H9 (cell line): Measurements from ENCODE around the gene TRAF7. TPM values are rescaled to one million over a fixed set of nuclear protein-coding genes. Genes with fewer than 3 reads are reported as not detected.

Source experiments
- DNase-seq: peaks from one replicate; pipeline ENCODE4 v3.0.0-alpha.2; 2017
- H2AFZ ChIP-seq: one replicate; pipeline ENCODE4 v1.6.1; 2013; ENCODE audit warnings: mild to moderate bottlenecking, low read length, control low read depth, moderate library complexity
- H2AK5ac ChIP-seq: 2 replicates; pipeline ENCODE4 v1.6.1; 2013; ENCODE audit warnings: low read length, control low read depth, mixed read lengths; ENCODE audit not compliant: insufficient read length
- H2BK120ac ChIP-seq: one replicate; pipeline ENCODE4 v1.6.1; 2013; ENCODE audit warnings: low read depth, mild to moderate bottlenecking, low read length, control low read depth, inconsistent platforms; ENCODE audit not compliant: poor library complexity, severe bottlenecking
- H2BK12ac ChIP-seq: 2 replicates; pipeline ENCODE4 v1.6.1; 2013; ENCODE audit warnings: low read length, control low read depth, mixed read lengths, low read depth; ENCODE audit not compliant: insufficient read length
- H2BK15ac ChIP-seq: 2 replicates; pipeline ENCODE4 v1.6.1; 2013; ENCODE audit warnings: low read depth, low read length, control low read depth
- H2BK20ac ChIP-seq: one replicate; pipeline ENCODE4 v1.6.1; 2013; ENCODE audit warnings: low read depth, mild to moderate bottlenecking, low read length, control low read depth, inconsistent platforms; ENCODE audit not compliant: poor library complexity, severe bottlenecking
- H2BK5ac ChIP-seq: 2 replicates; pipeline ENCODE4 v1.6.1; 2013; ENCODE audit warnings: low read length, control low read depth, mixed read lengths; ENCODE audit not compliant: insufficient read length
- H3K14ac ChIP-seq: 2 replicates; pipeline ENCODE4 v1.6.1; 2013; ENCODE audit warnings: low read length, control low read depth; ENCODE audit not compliant: insufficient read depth
- H3K18ac ChIP-seq: 2 replicates; pipeline ENCODE4 v1.6.1; 2013; ENCODE audit warnings: low read depth, mild to moderate bottlenecking, mixed read lengths, low read length, control low read depth; ENCODE audit not compliant: insufficient read length
- H3K23ac ChIP-seq: 2 replicates; pipeline ENCODE4 v1.6.1; 2013; ENCODE audit warnings: low read length, control low read depth, mixed read lengths, low read depth; ENCODE audit not compliant: insufficient read length
- H3K23me2 ChIP-seq: 2 replicates; pipeline ENCODE4 v1.6.1; 2013; ENCODE audit warnings: low read depth, mild to moderate bottlenecking, mixed read lengths, low read length, control low read depth; ENCODE audit not compliant: insufficient read length, poor library complexity, severe bottlenecking
- H3K27ac ChIP-seq: 2 replicates; pipeline ENCODE4 v1.5.1; 2013; ENCODE audit warnings: low read length, control low read depth, mixed read lengths, low read depth; ENCODE audit not compliant: insufficient read length
- H3K27me3 ChIP-seq: 2 replicates; pipeline ENCODE4 v1.6.1; 2013; ENCODE audit warnings: low read length, control low read depth, inconsistent platforms; ENCODE audit not compliant: insufficient read depth
- H3K4ac ChIP-seq: 2 replicates; pipeline ENCODE4 v1.6.1; 2013; ENCODE audit warnings: low read depth, mild to moderate bottlenecking, control low read depth, inconsistent platforms, low read length, moderate library complexity
- H3K4me1 ChIP-seq: 2 replicates; pipeline ENCODE4 v1.6.1; 2013; ENCODE audit warnings: low read length, control low read depth, inconsistent platforms; ENCODE audit not compliant: insufficient read depth
- H3K4me2 ChIP-seq: 2 replicates; pipeline ENCODE4 v1.6.1; 2013; ENCODE audit warnings: low read length, control low read depth, mixed read lengths; ENCODE audit not compliant: insufficient read length, insufficient read depth
- H3K56ac ChIP-seq: 2 replicates; pipeline ENCODE4 v1.6.1; 2013; ENCODE audit warnings: low read depth, mild to moderate bottlenecking, mixed read lengths, low read length, control low read depth; ENCODE audit not compliant: insufficient read length
- H3K79me1 ChIP-seq: 2 replicates; pipeline ENCODE4 v1.6.1; 2013; ENCODE audit warnings: low read depth, mild to moderate bottlenecking, moderate library complexity, low read length, control low read depth, inconsistent platforms; ENCODE audit not compliant: insufficient read depth, poor library complexity, severe bottlenecking
- H3K79me2 ChIP-seq: 2 replicates; pipeline ENCODE4 v1.6.1; 2013; ENCODE audit warnings: low read length, control low read depth, inconsistent platforms; ENCODE audit not compliant: insufficient read depth
- H3K9ac ChIP-seq: 2 replicates; pipeline ENCODE4 v1.6.1; 2013; ENCODE audit warnings: low read length, control low read depth, mixed read lengths; ENCODE audit not compliant: insufficient read length; ENCODE audit errors: extremely low read depth
- H3K9me3 ChIP-seq: one replicate; pipeline ENCODE4 v1.6.1; 2013; ENCODE audit warnings: low read depth, low read length, inconsistent platforms; ENCODE audit not compliant: control insufficient read depth
- H3T11ph ChIP-seq: one replicate; pipeline ENCODE4 v1.6.1; 2013; ENCODE audit warnings: mild to moderate bottlenecking, low read length, control low read depth, inconsistent platforms
- H4K20me1 ChIP-seq: one replicate; pipeline ENCODE4 v1.6.1; 2013; ENCODE audit not compliant: control insufficient read depth, insufficient read length, insufficient read depth
- H4K5ac ChIP-seq: 2 replicates; pipeline ENCODE4 v1.6.1; 2013; ENCODE audit warnings: low read depth, mild to moderate bottlenecking, mixed read lengths, low read length, control low read depth; ENCODE audit not compliant: insufficient read length
- H4K8ac ChIP-seq: replicated peaks from 2 replicates; pipeline ENCODE4 v1.6.1; 2013; ENCODE audit warnings: low read length, control low read depth, mixed read lengths, low read depth; ENCODE audit not compliant: insufficient read length
- H4K91ac ChIP-seq: 2 replicates; pipeline ENCODE4 v1.6.1; 2013; ENCODE audit warnings: low read depth, mild to moderate bottlenecking, moderate library complexity, mixed read lengths, low read length, control low read depth; ENCODE audit not compliant: insufficient read length
- H3K27ac Mint-ChIP-seq, 3 experiments: 2 replicates in 2 of 3; 3 replicates in 1 of 3; pipeline ENCODE4 v1.8.0; 2020 to 2021; ENCODE audit warnings: mixed read lengths in 3 of 3, mild to moderate bottlenecking in 1 of 3, moderate library complexity in 1 of 3
- H3K27me3 Mint-ChIP-seq: 2 replicates; pipeline ENCODE4 v1.8.0; 2021; ENCODE audit warnings: low read depth, mild to moderate bottlenecking, moderate library complexity, mixed read lengths
- H3K36me3 Mint-ChIP-seq, 3 experiments: 2 replicates in 2 of 3; 3 replicates in 1 of 3; pipeline ENCODE4 v1.8.0; 2020 to 2021; ENCODE audit warnings: low read depth in 3 of 3, mixed read lengths in 3 of 3; ENCODE audit not compliant: insufficient read depth in 1 of 3
- H3K4me1 Mint-ChIP-seq, 2 experiments: 2 replicates each; pipeline ENCODE4 v1.8.0; 2020; ENCODE audit warnings: mixed read lengths in 2 of 2
- H3K4me3 Mint-ChIP-seq, 2 experiments: 2 replicates in 1 of 2; 3 replicates in 1 of 2; pipeline ENCODE4 v1.8.0; 2020 to 2021; ENCODE audit warnings: mild to moderate bottlenecking in 2 of 2, mixed read lengths in 2 of 2, moderate library complexity in 1 of 2
- H3K9me3 Mint-ChIP-seq, 2 experiments: 2 replicates in 1 of 2; 3 replicates in 1 of 2; pipeline ENCODE4 v1.8.0; 2020; ENCODE audit warnings: mild to moderate bottlenecking in 2 of 2, mixed read lengths in 2 of 2, moderate library complexity in 1 of 2
- WGBS: extraction: QIAGEN DNeasy Blood & Tissue Kit; methylation state at CpG from one replicate; pipeline ENCODE4 v1.1.7; 2013; ENCODE audit warnings: missing lambda C conversion rate, low lambda C conversion rate, mixed read lengths; ENCODE audit not compliant: insufficient read length; ENCODE audit errors: extremely low coverage; 5-methylcytosine and 5-hydroxymethylcytosine counted together
- total RNA-seq: library from RNA; stranded (reverse); gene quantifications from 2 replicates; pipeline ENCODE4 v1.2.1, GENCODE V29; 2021
- TF ChIP-seq, protein P1 (sequence below): fragments of 200-600 bp; sonication (generic); conservative IDR thresholded peaks from 3 replicates; pipeline ENCODE4 v1.8.0; 2021; ENCODE audit warnings: antibody characterized with exemption, mild to moderate bottlenecking

Gene TRAF7
- total RNA-seq, 1 experiment from 2014 or later: 108 TPM

DNA sequence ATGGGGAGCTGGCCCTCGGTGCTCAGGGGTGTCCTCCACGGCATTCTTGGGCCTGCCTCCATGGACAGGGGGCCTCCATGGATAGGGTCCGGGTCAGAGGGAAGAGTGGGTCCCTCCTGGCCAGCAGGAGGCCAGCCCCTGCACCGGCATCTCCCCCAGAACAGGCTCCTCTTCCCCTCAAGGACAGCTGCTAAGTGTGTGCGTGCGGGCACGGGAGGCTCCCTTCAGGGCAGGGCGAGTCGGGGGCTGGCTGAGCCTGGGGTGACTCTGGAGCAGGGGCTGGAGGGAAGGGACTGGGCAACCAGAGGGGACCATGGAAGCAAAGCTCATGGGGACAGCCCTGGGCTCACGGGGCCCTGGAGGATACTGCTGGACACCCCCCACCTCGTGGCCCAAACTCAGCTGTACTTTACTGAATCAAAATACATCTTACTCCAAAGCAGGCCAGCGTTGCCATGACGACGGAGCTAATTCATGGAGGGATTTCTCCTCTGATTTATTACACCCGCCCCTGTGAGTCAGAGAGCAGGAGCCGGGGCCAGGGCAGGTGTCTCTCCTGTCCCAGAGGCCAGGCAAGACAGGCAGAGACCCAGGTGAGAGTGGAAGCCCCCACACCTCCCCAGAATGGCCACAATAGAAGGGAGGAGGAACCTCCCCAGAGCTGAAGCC is 38.7 kb downstream of the TRAF7 start:
- Histone ChIP-seq H3K79me2 (no peaks in the 10 kb centered on the region), H3K56ac (no peak overlapping the region), H3K4me1 (no peaks in the 10 kb centered on the region), H3K4ac (no peak overlapping the region), H4K8ac (no peak overlapping the region), H2BK15ac (no peak overlapping the region), H4K5ac (no peak overlapping the region), H3K14ac (no peak overlapping the region; the same call in 1 of the 2 replicates), H3K27ac (no peak overlapping the region), H4K20me1 (no peaks in the 10 kb centered on the region), H4K91ac (no peak overlapping the region), H2AK5ac (no peak overlapping the region), H3T11ph (no peak overlapping the region), H3K9ac (no peak overlapping the region), H3K79me1 (no peaks in the 10 kb centered on the region), H2BK120ac (no peak overlapping the region), H3K27me3 (peaks cover 8% of the 10 kb centered on the region; the same call in 1 of the 2 replicates), H2AFZ (no peak overlapping the region), H2BK20ac (no peak overlapping the region), H3K4me2 (no peak overlapping the region), H3K18ac (no peak overlapping the region), H2BK5ac (no peak overlapping the region), H2BK12ac (no peak overlapping the region), H3K23me2 (peaks cover 7% of the 10 kb centered on the region), H3K9me3 (no peaks in the 10 kb centered on the region), H3K23ac (no peak overlapping the region)
- H3K36me3 Mint-ChIP-seq: no peaks in the 10 kb centered on the region
- no peaks in the 10 kb centered on the region for H3K9me3 Mint-ChIP-seq
- no CpG with 5 or more reads among the region's 16 CpGs for WGBS
- H3K27me3 Mint-ChIP-seq: peaks cover 27% of the 10 kb centered on the region
- H3K27ac Mint-ChIP-seq: no peak overlapping the region; a peak in 2 of 7 replicates
- no peak overlapping the region; a peak in 1 of 5 replicates for H3K4me3 Mint-ChIP-seq
- TF ChIP-seq, protein P1, sequence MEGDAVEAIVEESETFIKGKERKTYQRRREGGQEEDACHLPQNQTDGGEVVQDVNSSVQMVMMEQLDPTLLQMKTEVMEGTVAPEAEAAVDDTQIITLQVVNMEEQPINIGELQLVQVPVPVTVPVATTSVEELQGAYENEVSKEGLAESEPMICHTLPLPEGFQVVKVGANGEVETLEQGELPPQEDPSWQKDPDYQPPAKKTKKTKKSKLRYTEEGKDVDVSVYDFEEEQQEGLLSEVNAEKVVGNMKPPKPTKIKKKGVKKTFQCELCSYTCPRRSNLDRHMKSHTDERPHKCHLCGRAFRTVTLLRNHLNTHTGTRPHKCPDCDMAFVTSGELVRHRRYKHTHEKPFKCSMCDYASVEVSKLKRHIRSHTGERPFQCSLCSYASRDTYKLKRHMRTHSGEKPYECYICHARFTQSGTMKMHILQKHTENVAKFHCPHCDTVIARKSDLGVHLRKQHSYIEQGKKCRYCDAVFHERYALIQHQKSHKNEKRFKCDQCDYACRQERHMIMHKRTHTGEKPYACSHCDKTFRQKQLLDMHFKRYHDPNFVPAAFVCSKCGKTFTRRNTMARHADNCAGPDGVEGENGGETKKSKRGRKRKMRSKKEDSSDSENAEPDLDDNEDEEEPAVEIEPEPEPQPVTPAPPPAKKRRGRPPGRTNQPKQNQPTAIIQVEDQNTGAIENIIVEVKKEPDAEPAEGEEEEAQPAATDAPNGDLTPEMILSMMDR: no peak
- DNase-seq: no peak
- peaks cover 4 to 6% of the 10 kb centered on the region in 2 experiments; a peak in 1 of 4 replicates for H3K4me1 Mint-ChIP-seq
